Measurements from ENCODE around the gene ZNF91. TPM values are rescaled to one million over a fixed set of nuclear protein-coding genes. Genes with fewer than 3 reads are reported as not detected.
"Not testable (repeated sequence)": the region's sequence is repeated elsewhere in the genome, so short reads cannot be mapped to it uniquely, and the experiment has no call there.

Gene ZNF91
- total and polyA plus RNA-seq, 11 donors: 9.5 to 302 (median 147) TPM

DNA sequence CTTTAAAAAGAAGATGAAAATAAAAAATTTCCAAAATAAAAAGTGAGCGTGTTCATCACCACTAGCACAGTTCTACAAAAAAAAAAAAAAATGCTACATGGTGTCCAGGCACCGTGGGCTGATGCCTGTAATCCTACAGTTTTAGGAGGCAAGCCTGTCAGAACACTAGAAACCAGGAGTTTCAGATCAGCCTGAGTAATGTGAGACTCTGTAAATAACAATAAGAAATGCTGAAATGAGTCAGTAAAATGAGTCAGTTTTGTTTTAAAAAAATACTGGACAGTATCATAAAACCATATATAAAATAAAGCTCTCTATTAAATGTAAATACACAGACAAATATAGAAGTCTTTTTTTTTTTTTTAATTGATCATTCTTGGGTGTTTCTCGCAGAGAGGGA is 30.0 kb downstream of the ZNF91 start:
- DNase-seq (no peak), ATAC-seq (no peak)
- Histone ChIP-seq H3K27ac (no peak overlapping the region), H3K4me3 (no peak overlapping the region), H3K27me3 (no peaks in the 10 kb centered on the region), H3K4me1 (no peaks in the 10 kb centered on the region), H3K36me3 (peaks cover 4 to 85% (median 37%) of the 10 kb centered on the region in 9 donors), H3K9me3 (peaks cover 4 to 92% (median 62%) of the 10 kb centered on the region in 12 donors)
- no peak for TF ChIP-seq POLR2A (IDR thresholded peaks at IDR 0.05)
- TF ChIP-seq, protein P1, sequence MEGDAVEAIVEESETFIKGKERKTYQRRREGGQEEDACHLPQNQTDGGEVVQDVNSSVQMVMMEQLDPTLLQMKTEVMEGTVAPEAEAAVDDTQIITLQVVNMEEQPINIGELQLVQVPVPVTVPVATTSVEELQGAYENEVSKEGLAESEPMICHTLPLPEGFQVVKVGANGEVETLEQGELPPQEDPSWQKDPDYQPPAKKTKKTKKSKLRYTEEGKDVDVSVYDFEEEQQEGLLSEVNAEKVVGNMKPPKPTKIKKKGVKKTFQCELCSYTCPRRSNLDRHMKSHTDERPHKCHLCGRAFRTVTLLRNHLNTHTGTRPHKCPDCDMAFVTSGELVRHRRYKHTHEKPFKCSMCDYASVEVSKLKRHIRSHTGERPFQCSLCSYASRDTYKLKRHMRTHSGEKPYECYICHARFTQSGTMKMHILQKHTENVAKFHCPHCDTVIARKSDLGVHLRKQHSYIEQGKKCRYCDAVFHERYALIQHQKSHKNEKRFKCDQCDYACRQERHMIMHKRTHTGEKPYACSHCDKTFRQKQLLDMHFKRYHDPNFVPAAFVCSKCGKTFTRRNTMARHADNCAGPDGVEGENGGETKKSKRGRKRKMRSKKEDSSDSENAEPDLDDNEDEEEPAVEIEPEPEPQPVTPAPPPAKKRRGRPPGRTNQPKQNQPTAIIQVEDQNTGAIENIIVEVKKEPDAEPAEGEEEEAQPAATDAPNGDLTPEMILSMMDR (IDR thresholded peaks at IDR 0.05): no peak
- 80 to 91% (median 84%) methylated on average over 3 of the region's 3 CpGs for WGBS, 4 donors
- intact Hi-C loops (cut with DNase I): no loop called here

DNA sequence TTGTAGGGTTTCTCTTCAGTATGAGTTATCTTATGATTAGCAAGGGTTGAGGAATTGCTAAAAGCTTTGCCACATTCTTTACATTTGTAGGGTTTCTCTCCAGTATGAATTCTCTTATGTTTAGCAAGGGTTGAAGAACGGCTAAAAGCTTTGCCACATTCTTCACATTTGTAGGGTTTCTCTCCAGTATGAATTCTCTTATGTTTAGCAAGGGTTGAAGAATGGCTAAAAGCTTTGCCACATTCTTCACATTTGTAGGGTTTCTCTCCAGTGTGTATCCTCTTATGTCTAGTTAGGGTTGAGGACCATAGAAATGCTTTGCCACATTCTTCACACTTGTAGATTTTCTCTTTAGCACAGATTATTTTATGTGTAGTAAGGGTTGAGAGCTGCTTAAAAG is 33.4 kb downstream of the ZNF91 start:
- H3K4me1 ChIP-seq; ATAC-seq; H3K4me3 ChIP-seq; intact Hi-C loops (cut with DNase I); H3K27ac ChIP-seq; DNase-seq; H3K27me3 ChIP-seq: not testable (repeated sequence)
- H3K9me3 ChIP-seq: peaks cover 11 to 97% (median 85%) of the 10 kb centered on the region in 12 donors
- H3K36me3 ChIP-seq: peaks cover 4 to 78% (median 27%) of the 10 kb centered on the region in 9 donors
- WGBS, 4 donors: 94 to 100% (median 98%) methylated on average over 1 of the region's 1 CpG

DNA sequence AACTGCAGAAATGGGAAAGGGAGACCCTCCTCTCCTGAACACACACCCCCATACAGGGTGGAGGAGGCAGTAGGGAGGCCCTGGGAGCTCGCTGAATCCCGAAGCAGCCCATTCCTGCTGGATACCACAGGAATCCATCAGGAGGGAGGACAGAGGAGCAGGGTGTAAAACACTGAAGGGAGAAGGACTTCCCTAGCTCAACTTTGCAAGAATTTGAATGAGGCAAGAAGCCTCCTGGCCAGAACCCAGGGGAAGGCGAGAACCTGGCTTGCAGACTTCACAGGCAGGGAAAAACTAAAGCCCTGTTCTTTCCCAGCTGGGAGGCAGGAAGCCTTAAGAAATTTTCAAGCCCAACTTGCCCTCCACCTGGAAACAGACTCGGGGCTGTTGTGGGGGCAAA is 43.5 kb downstream of the ZNF91 start:
- peak in 1 of 4 donors; percentile 29 for ATAC-seq
- WGBS, 4 donors: 92 to 97% (median 96%) methylated on average over 4 of the region's 4 CpGs
- H3K9me3 ChIP-seq: peaks cover 4 to 100% (median 79%) of the 10 kb centered on the region in 12 donors
- TF ChIP-seq, protein P1 (IDR thresholded peaks at IDR 0.05): no peak
- no peak for TF ChIP-seq POLR2A (IDR thresholded peaks at IDR 0.05)
- no peaks in the 10 kb centered on the region for H3K4me1 ChIP-seq
- intact Hi-C loops (cut with DNase I): no loop called here
- H3K27me3 ChIP-seq: no peaks in the 10 kb centered on the region
- H3K27ac ChIP-seq: no peak overlapping the region
- no peak for DNase-seq
- no peak overlapping the region for H3K4me3 ChIP-seq
- peaks cover 0 to 64% (median 4%) of the 10 kb centered on the region in 9 donors for H3K36me3 ChIP-seq

DNA sequence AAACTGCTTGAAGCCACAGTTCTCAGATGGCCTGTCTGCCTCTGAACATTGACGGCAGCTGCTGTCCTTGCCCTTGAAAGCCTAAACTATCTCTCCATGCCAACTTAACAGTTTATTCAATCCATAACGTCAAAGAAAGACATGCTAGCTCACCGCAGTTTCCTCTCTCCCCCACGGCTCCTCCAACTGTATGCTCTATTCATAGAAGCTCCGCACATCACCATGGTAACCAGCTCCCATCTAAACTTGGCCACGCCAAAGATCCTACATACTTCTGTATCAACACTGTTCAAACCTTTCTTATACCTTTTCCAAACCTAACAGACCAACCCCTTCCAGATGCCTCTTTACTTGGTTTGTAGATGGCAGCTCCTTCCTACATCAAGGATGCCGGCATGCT is 48.6 kb downstream of the ZNF91 start:
- ATAC-seq (no peak), DNase-seq (no peak)
- Histone ChIP-seq H3K4me1 (peaks cover 0 to 8% (median 0%) of the 10 kb centered on the region in 12 donors), H3K36me3 (peaks cover 0 to 52% (median 5%) of the 10 kb centered on the region in 9 donors), H3K9me3 (peaks cover 0 to 100% (median 42%) of the 10 kb centered on the region in 12 donors), H3K4me3 (no peak overlapping the region), H3K27ac (no peak overlapping the region), H3K27me3 (no peaks in the 10 kb centered on the region)
- 82 to 89% (median 88%) methylated on average over 7 of the region's 7 CpGs for WGBS, 4 donors
- intact Hi-C loops (cut with DNase I): no loop called here
- TF ChIP-seq, protein P1 (IDR thresholded peaks at IDR 0.05): no peak
- TF ChIP-seq POLR2A (IDR thresholded peaks at IDR 0.05): no peak

DNA sequence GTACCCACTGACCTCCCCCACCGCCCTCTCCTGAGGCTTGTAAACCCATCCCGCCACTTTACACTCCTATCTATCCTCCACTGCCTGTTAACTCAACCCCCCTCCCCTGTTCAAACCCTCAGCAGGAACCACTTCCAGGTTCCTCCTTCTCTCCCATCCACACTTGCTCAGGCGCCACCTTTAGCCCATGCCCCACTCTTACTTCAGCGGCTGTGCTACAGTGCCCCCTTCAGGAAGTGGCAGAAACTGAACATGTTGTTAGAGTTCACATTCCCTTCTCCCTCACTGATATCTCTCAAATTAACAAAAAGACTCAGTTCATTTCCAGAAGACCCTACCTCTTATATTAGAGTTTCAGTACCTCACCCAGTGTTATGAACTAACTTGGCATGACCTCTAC is 49.4 kb downstream of the ZNF91 start:
- peaks cover 0 to 100% (median 37%) of the 10 kb centered on the region in 12 donors for H3K9me3 ChIP-seq
- DNase-seq (no peak), ATAC-seq (no peak)
- 78 to 85% (median 83%) methylated on average over 4 of the region's 4 CpGs for WGBS, 4 donors
- no peak overlapping the region for H3K4me3 ChIP-seq
- H3K27me3 ChIP-seq: no peaks in the 10 kb centered on the region
- intact Hi-C loops (cut with DNase I): no loop called here
- H3K27ac ChIP-seq: no peak overlapping the region
- peaks cover 0 to 45% (median 5%) of the 10 kb centered on the region in 9 donors for H3K36me3 ChIP-seq
- TF ChIP-seq, protein P1 (IDR thresholded peaks at IDR 0.05): no peak
- TF ChIP-seq POLR2A (IDR thresholded peaks at IDR 0.05): no peak
- H3K4me1 ChIP-seq: peaks cover 0 to 8% (median 0%) of the 10 kb centered on the region in 12 donors
